Amniotic stem cell (primary cell): ENCODE results near the gene FBXW2.
"Not testable (repeated sequence)": the region's sequence is repeated elsewhere in the genome, so short reads cannot be mapped to it uniquely, and the experiment has no call there.

Experiments
- DNase-seq: peaks from one replicate; lab custom pipeline; 2025; lab: John Stamatoyannopoulos, UW

FBXW2 gene, protein sequence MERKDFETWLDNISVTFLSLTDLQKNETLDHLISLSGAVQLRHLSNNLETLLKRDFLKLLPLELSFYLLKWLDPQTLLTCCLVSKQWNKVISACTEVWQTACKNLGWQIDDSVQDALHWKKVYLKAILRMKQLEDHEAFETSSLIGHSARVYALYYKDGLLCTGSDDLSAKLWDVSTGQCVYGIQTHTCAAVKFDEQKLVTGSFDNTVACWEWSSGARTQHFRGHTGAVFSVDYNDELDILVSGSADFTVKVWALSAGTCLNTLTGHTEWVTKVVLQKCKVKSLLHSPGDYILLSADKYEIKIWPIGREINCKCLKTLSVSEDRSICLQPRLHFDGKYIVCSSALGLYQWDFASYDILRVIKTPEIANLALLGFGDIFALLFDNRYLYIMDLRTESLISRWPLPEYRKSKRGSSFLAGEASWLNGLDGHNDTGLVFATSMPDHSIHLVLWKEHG

DNA sequence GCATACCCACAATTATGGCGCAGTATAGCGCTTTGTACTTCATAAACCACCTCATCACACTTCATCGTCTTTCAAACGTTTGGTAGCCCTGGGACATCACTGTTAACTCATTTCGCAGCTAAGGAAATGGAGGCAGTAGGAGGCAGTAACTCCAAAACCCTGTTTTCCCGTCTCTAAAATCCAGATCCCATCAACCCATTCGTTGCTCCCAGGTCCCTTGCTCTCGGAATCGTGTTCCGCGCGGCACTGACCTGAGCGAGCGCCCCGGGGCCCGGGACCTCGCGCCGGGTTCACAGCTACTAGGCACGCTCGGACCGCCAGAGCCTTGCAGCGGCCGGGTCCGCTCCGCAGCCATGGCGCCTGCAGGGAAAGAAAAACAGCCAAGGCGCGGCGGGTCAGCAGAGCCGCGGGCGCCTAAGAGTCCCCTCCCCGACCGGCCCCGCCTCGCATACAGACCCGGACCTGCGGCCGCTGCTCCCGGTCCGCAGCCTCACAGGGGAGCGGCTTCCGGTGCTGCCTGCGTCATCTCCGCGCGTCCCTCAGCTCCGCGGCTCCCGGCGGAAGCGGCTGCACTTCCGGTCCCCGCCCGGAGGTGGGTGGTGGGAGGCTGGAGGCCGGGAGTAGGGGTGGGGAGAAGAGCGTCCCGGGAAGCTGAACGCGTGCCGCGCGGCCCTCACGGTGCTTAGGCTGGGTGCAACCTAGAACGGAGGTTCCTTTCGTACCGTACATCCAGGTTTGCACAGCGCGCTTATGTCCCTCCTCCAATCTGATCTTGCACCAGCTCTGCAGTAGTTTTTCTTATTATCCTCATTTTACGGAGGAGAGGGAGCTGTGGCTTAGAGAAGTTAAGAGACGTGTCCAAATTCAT is at the start of gene FBXW2:
Gene FBXW2, minus strand, starts transcription at position 519 of the 868 bp plus-strand sequence. CDS start 5,158 bp downstream, outside the sequence.
- peak; percentile 77 for DNase-seq

DNA sequence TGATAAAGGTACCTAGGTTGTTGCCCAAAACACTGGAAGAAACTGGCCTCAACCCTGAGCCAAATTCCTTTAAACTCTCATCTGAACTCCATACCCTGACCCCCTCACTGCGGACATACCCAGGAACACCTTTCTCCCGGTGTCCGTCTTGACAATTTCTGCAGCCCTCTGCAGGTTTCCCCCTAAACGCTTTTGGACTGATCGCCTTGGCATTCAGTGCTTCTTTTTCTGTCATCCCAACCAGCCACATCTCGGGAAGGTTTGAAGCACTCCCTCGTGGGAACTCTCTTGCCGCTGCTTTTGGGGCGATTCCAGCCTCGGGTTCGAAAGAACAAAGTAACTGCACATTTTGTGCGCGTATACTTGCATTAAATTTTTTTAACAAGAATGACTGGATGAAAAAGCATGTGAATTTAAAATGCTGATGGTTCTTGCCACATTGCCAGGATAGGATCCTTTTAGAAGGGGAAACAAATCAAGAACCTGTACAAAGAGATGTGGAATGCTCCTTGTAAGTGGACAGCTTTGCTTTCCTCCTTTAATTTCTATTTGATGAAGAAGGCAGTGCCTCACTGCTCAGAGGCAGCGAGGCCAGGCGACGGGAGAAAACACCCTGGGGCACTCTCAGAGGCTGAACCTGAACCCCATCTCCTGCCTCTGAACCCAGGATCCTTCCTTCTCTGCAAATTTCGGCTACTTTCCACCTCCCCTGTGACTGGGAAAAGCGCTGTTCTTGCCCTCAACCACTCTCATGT is 48.9 kb upstream of the FBXW2 start:
- no peak for DNase-seq

DNA sequence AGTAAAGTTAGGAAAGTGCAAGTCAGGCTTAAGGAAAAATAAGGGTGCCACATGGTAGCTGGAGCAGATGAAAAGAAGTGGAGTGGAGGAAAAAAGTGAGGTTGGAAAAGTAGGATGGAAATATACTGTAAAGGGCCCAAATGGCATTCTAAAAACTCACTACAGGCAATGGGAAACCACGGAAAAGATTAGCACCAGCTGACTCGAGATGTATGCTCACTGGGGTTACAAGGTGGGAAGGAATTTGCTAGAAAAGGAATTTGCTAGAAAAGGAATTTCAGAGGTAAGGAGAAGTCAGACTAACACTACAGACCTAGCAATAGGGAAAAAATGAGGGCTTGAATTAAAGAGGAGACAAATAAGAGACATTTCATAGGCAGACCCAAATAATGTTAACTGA is 45.9 kb upstream of the FBXW2 start:
- DNase-seq: no peak

DNA sequence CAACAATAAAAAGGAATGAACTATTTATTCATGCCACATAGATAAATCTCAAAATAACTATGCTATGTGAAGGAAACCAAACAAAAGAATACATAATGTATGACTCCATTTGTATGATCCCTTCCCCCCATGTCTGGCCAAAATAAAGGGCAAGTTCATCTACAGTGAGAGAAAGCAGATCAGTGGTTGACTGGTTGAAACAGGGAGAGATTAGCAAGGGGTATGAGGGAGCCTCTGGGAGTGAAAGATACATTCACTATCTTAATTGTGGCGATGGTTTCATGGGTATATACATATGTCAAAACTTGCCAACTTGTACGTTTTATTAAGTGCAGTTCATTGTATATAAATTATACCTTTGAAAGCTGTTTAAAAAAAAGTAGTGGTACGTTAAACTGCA is 44.7 kb upstream of the FBXW2 start:
- no peak for DNase-seq

DNA sequence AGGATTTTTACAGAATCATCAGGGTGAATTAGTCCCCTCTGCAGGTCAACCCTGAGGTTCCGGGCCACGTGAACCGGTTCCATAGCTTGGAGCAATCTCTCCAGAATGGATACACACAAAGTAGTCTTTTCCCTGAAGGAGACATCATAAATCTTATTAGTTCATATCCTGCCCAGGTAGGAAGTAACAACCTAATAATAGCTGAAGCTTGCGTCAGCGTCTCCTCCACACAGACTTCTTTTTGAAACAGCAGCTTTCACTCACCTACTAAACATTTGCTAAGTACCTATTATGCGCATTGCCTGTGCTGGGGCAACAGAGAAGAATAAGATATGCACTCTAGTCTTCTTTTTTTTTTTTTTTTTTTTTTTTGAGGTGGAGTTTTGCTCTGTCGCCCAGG is 40.1 kb upstream of the FBXW2 start:
- no peak for DNase-seq

DNA sequence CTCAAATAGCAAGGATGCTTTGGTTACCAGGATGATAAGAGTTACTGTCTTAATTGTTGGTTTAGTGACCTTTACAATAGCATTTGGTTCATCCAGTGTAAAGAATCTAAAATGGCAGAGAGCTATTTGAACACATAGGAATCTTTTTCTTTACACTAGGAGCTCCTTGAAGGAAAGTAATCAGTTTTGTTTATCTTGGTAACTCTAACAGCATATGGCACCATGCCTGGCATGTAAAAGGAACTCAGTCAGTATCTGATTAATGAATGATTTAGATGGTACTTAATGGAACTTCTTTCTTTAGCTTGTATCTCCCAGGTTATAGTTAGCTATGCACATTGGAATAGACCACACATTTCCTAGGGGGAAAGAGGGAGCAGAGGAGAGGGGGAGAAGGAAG is 39.6 kb upstream of the FBXW2 start:
- DNase-seq: no peak

DNA sequence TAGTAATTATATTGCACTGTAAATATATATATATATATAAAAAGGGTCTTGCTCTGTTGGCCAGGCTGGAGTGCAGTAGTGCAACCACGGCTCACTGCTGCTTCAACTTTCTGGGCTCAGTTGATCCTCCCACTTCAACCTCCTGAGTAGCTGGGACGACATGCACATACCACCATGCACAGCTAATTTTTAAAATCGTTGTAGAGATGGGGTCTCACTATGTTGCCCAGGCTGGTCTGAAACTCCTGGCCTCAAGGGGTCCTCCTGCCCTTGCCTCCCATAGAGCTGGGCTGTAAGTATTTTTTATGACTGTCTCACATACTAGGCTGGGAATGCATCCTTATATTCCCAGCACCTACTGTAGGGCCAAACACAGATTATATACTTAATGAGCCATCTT is 37.6 kb upstream of the FBXW2 start:
- no peak for DNase-seq

DNA sequence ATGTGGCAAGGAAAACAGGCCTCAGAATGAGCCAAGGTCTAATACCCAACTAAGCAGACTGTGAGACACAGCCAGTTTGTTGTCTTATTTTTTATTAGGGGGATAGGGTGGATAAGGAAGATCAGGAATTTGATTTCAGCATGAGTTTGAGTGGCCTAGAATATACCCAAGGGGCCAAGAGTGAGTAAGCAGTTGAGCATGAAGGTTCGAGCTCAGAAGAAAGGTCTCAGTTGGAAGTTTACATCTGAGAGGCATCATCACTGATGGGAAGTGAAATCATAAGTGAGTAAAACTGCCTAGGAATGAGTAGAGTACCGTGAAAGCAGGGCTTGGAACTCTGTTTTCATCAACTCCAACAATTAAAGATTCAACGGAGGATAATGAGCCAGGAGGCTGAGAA is 36.9 kb upstream of the FBXW2 start:
- no peak for DNase-seq

DNA sequence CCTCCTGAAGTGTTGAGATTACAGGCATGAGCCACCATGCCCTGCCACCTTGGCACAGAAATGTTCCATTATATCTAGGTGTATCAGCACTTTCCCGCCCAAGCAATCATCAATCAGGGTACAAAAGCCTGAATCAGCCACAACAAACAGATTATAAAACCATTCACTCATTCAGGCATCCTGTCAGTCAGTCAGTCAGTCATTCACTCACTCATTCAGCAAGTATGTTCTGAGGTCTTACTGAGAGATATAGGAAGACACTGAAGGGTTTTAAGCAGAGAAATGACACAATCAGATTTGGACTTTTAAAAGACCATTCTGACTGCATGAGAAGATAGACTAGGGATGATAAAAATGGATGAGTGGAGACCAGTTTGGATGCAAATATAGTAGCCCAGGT is 36.4 kb upstream of the FBXW2 start:
- DNase-seq: no peak

DNA sequence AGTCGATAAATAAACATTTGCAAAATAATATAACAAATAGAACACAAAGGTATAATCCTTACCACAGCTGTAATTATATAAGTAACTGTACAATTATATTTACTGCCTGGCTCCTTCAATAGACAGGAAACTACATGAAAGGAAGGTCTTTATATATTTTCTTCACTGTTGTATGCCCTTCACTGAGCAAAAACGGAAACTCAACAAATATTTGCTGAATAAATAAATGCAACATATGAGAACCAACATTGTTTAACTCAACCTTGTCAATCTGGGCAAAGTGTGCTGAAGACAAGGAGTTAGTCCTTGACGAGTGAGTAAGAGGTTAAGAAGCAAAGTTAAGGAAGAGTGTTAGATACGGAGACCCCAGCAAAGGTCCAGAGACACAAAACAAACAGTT is 26.9 kb upstream of the FBXW2 start:
- no peak for DNase-seq

DNA sequence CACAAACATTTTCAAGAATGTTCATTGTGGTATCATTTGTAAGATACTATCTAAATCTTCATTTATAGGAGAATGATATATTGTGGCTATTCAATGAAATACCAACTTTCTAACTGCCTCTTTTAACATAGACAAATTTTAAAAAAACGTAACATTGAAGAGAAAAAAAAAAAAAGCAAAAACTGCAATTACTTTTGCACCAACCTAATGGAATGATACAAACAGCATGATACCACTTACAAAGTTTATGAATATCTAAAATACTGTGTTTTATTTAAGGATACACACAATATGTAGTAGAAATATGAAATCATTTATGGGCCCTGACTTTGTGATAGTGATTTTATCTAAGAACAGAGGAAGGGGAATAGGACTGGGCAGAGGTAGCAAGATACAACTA is 25.4 kb upstream of the FBXW2 start:
- no peak for DNase-seq

DNA sequence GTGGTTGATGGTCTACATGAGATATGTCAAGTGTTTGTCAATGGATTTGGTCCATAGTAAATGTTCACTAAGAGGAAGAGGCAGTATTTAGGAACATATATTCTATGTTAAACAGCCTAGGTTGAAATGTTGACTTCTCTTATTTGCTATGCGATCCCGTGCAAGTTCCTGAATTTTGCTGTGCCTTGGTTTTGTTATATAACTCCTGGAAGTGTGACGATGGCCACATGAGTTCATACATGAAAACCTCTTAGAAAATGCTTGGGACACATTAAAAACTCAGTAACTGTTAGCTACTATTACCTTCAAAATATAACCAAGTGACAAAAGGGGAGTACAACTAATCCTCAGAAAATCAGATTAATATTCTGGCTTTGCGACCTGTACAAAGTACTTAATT is 21.9 kb upstream of the FBXW2 start:
- no peak for DNase-seq

DNA sequence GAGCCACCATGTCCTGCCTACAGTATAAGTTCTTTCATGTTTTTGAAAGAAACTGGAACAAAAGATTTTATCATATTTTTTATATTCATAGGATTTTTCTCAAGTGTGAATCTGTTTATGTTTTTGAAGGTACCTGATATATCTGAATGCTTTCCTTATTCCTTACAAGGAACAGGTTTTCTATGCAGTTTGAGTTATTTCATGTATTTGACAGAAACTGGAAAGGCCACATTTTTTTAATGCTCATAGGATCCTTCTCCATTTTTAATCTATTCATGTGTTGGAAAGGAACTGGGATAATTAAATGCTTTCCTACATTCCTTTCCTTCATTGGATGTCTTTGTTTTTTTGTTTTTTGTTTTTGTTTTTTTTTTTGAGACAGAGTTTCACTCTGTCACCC is 15.7 kb upstream of the FBXW2 start:
- DNase-seq: no peak

DNA sequence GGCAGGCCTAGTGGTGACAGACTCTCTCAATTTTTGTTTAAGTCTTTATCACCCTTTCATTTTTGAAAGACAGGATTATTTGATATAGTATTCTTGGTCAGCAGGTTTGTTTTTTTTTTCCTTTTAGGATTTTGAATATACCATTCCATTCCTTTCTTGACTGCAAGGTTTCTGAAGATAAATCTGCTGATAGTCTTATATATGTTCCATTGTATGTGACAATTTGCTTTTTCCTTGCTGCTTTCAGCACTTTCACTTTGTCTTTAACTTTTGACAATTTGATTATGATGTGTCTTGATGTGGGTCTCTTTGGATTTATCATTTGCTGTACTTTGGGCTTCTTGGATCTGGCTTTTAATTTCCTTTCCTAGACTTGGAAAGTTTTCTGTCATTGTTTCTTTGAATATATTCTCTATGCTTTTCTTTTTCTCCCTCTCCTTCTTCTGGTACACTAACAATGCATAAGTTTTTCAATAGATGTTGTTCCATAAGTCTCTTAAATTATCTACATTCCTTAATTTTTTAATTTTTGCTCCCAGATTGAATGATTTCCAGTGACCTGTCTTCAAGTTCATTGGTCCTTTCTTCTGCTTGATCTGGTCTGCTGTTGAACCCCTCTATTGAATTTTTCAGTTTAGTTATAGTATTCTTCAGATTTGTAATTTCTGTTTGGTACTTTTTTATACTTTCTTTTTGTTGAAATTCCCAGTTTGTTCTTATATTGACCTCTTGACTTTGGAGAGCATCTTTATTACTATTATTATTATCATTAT is 14.6 kb upstream of the FBXW2 start:
- no peak for DNase-seq

DNA sequence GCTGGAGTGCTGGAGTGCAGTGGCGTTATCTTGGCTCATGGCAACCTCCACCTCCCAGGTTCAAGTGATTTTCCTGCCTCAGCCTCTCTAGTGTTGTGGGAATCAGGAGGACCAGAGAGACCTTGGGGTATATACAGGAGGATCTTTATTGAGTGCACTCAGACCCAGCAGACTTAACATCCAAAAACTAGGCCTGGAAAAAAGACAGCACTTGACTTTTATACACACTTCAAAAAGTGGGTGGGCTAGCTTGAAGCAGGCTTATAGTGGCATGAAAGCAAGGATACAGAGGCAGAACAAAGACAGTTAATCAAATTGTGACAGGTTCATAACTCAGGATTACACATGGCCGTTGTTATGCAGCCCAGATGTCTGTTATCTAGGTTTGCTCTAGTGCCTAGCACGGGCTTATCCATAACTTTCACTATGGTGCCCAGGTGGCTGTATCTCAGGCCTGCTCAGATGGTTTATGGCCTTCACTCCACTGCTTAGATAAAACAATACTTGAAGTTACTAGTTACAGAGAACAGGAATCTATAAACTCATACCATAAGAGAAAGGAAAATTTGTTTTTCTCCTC is 11.7 kb upstream of the FBXW2 start:
- DNase-seq: not testable (repeated sequence)

DNA sequence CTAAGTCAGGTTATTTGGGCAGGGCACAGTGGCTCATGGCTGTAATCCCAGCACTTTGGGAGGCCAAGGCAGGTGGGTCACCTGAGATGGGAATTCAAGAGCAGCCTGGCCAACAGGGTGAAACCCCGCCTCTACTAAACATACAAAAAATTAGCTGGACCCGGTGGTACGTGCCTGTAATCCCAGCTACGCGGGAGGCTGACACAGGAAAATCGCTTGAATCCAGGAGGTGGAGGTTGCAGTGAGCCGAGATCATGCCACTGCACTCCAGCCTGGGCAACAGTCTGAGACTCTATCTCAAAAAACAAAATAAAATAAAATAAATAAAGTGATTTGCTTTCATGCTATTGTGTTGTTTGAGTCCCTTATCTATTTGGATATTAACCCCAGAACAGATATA is 8.2 kb upstream of the FBXW2 start:
- no peak for DNase-seq

DNA sequence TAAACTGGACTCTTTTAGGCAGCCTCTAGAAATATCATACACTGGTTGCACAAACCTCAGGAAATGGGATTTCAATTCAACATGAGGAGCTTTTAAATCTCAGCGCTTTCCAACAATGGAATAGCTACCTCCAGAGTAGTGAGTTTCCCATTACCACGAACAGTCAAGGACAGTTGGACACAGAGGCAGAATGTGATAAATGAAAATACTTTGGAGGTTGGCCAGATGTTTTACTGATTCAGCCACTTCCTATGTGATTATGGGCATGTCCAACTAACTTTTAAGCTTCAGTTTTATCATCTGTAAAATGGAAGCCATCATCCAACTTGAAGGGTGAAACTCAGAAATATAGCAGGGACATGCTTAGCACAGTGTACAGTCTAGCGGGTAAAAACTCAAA is 2.1 kb downstream of the FBXW2 start:
- no peak for DNase-seq

DNA sequence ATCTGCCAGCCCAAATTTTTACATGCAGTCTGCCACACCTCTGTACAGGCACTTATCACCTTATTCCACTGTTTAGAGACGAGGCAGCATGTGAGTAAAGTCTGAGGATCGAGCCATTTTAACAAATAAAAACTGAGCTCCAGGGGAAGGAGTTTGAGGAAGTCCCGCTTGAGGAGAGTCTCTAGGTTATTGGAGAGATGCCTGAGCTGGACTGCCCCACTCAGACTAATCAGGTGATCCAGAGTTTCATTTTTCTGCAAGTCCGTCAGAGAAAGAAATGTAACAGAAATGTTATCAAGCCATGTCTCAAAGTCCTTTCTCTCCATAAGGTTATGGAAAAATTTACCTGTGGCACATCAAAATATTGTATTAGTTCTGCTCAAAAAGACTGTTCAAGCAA is 5.3 kb downstream of the FBXW2 start:
- DNase-seq: no peak

DNA sequence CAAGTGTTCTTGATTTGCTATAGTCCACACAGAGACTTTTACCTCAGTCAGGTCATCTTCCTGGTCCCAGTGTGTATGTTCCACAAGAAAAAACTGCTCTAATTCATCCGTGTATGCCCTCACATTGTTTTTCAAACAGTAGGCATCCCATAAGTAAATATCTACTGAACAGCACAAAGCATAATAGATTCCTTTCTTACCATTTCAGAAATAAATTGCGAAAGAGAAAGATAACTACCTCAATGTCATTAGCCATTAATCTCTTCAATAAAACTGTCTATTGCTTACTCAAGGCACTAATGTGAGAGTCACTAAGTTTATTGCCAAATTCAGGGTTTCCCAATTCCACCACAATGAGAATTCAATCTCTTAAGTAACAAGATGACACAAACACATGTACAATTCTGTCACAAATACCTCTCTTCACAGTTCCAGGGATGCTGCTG is 9.6 kb downstream of the FBXW2 start:
- no peak for DNase-seq

DNA sequence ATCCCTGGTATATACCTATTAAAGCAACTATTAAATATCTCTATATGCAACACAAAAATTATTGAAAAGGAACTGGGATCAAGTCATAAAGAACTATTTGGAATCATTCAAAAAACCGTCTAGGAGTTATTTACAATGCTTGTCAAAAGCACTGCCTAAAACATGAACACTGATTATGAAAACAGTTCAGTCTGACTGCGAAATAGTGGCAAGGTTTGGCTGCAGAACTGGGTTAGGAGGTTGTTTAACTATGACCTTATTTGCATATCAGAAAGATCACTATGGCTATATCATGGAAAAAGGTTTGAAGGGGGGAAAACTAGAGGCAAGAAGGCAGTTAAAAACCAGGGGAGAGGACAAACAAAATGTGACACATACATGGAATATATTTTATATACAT is 12.0 kb downstream of the FBXW2 start:
- no peak for DNase-seq

DNA sequence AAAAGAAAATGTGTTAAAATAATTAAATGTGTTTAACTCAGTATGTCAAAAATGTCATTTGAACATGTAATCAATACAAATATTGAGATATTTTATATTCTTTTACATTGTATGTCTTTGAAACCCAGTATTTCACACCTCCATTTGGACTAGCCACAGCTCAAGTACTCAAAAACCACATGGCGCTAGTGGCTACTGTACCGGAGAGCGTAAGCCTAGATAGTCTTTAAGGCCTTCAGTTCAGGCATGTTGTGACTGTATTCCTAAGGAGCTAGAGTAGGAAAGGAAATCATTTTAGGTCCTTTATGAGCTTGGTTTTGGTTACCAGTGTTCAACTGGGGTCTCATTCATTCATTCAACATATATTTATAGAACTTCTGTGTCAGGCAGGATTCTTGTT is 12.8 kb downstream of the FBXW2 start:
- DNase-seq: no peak
